PC-9 (cell line): Measurements from ENCODE around the gene MR1. TPM values are rescaled to one million over a fixed set of nuclear protein-coding genes. Genes with fewer than 3 reads are reported as not detected.

Experiments
- BruUV-seq: library from RNA; stranded (reverse); fragments of 400-500 nt; replicated peaks from 2 replicates; lab custom pipeline; 2021; lab: Mats Ljungman, UMichigan
- CTCF ChIA-PET: fragments of 300-600 bp; sonication (Branson Sonifier 250); formaldehyde crosslinking; loops from one replicate; lab custom pipeline; 2022; ENCODE audit warnings: antibody characterized with exemption; lab: Charles Lee
- POLR2A ChIA-PET: fragments of 300-600 bp; sonication (Branson Sonifier 250); formaldehyde crosslinking; loops from one replicate; lab custom pipeline; 2022; ENCODE audit warnings: antibody characterized with exemption; ENCODE audit not compliant: unreplicated experiment; lab: Charles Lee
- DNase-seq, 2 experiments: peaks; one replicate each; pipeline versions ENCODE4 v3.0.0 to v3.0.0-alpha.2; 2015 to 2022; ENCODE audit warnings: mixed read lengths in 1 of 2
- H2AFZ ChIP-seq: fragments of 200-600 bp; sonication (generic); 2 replicates; pipeline ENCODE4 v1.8.1; 2017; ENCODE audit warnings: antibody characterized with exemption
- H3F3A ChIP-seq: fragments of 200-600 bp; sonication (generic); 2 replicates; pipeline ENCODE4 v1.8.1; 2017; ENCODE audit warnings: antibody characterized with exemption, mild to moderate bottlenecking, low read depth; ENCODE audit not compliant: insufficient read depth
- H3K27ac ChIP-seq: fragments of 200-600 bp; sonication (generic); 2 replicates; pipeline ENCODE4 v1.6.1; 2016; ENCODE audit warnings: mixed run types
- H3K27me3 ChIP-seq: fragments of 200-600 bp; sonication (generic); 2 replicates; pipeline ENCODE4 v1.6.1; 2016; ENCODE audit warnings: low read depth, mixed run types; ENCODE audit not compliant: insufficient read depth
- H3K36me3 ChIP-seq: fragments of 200-600 bp; sonication (generic); 2 replicates; pipeline ENCODE4 v1.6.1; 2016; ENCODE audit warnings: low read depth, mixed run types
- H3K4me1 ChIP-seq: fragments of 200-600 bp; sonication (generic); replicated peaks from 2 replicates; pipeline ENCODE4 v1.6.1; 2016; ENCODE audit warnings: mixed run types; ENCODE audit not compliant: insufficient read depth
- H3K4me2 ChIP-seq: fragments of 200-600 bp; sonication (generic); 2 replicates; pipeline ENCODE4 v1.6.1; 2017; ENCODE audit warnings: mixed run types
- H3K4me3 ChIP-seq: fragments of 200-600 bp; sonication (generic); 2 replicates; pipeline ENCODE4 v1.6.1; 2016; ENCODE audit warnings: mixed run types
- H3K79me2 ChIP-seq: fragments of 200-600 bp; sonication (generic); 2 replicates; pipeline ENCODE4 v1.6.1; 2017; ENCODE audit warnings: low read depth, mixed run types
- H3K9me2 ChIP-seq: fragments of 200-600 bp; sonication (generic); 2 replicates; pipeline ENCODE4 v1.8.1; 2017; ENCODE audit warnings: mild to moderate bottlenecking; ENCODE audit not compliant: insufficient read depth
- H3K9me3 ChIP-seq: fragments of 200-600 bp; sonication (generic); 2 replicates; pipeline ENCODE4 v1.8.1; 2016; ENCODE audit warnings: low read depth; ENCODE audit not compliant: insufficient read depth
- H4K20me1 ChIP-seq: fragments of 200-600 bp; sonication (generic); 2 replicates; pipeline ENCODE4 v1.8.1; 2017; ENCODE audit not compliant: insufficient read depth
- CTCF ChIP-seq: fragments of 200-600 bp; sonication (generic); conservative IDR thresholded peaks from 2 replicates; pipeline ENCODE4 v1.6.1; 2017; ENCODE audit warnings: mixed run types, antibody characterized with exemption, mild to moderate bottlenecking, moderate library complexity
- EZH2 ChIP-seq: fragments of 200-600 bp; sonication (generic); IDR thresholded peaks from 2 replicates; pipeline ENCODE4 v1.8.0; 2017; ENCODE audit warnings: antibody characterized with exemption, low read depth
- intact Hi-C: fragments of 100-400 bp; cut with micrococcal nuclease; formaldehyde crosslinking; loops from one replicate; pipeline ENCODE4 v1.10.0; 2022; ENCODE audit not compliant: unreplicated experiment
- total RNA-seq: library from RNA; stranded (reverse); gene quantifications from 2 replicates; pipeline ENCODE4 v1.2.3, GENCODE V29; 2021

MR1 gene
- total RNA-seq, 1 experiment from 2014 or later = 15.5 TPM

DNA sequence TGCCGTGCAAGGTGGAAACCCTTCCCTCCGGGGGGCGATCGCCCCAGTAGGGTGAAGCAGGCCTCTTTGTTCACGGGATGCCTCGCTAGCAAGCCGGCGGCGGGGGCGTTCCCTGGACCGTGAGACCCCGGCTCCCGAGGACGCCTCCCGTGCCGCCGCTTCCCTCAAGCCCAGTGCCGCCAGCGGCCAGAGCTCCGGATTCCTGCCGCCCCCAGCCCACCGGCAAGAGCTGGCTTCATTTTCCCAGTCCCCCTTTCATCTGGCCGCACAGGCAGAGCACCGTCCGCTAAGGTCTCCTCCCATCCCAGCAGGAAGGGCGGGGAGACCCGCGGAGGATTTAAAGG is 71.0 kb downstream of the MR1 start:
- ChIA-PET POLR2A (interaction anchor here (0.6 to 1.4 kb wide), 7 partner anchors 10 to 72 kb away, joined by 3 to 52 read pairs (median 10); no protein-coding TSS in a partner anchor), CTCF (interaction anchor here (0.6 to 1.0 kb wide), 7 partner anchors 13 to 223 kb away, joined by 3 to 9 read pairs (median 4); no protein-coding TSS in a partner anchor)
- no peak for DNase-seq
- Histone ChIP-seq H3K9me3 (no peaks in the 10 kb centered on the region), H2AFZ (no peak overlapping the region), H4K20me1 (no peaks in the 10 kb centered on the region), H3F3A (peaks cover 31% of the 10 kb centered on the region), H3K9me2 (no peaks in the 10 kb centered on the region), H3K27ac (peak overlapping the region; percentile 96), H3K36me3 (no peaks in the 10 kb centered on the region), H3K4me3 (peak overlapping the region; percentile 64), H3K4me1 (peaks cover 70% of the 10 kb centered on the region), H3K79me2 (peaks cover 28% of the 10 kb centered on the region), H3K4me2 (peak overlapping the region; percentile 99), H3K27me3 (no peaks in the 10 kb centered on the region)
- BruUV-seq = TSS peak; percentile 55
- TF ChIP-seq CTCF (peak; percentile 35; the same call in 1 of the 2 replicates), EZH2 (no peak)
- intact Hi-C loops = no loop called here

GRCh38 chr1:181105134-181106021 is 71.6 kb downstream of the MR1 start:
- no peaks in the 10 kb centered on the region for H3K9me2 ChIP-seq
- peak overlapping the region; percentile 96 for H3K27ac ChIP-seq
- CTCF ChIA-PET = interaction anchor here (0.6 to 1.0 kb wide), 7 partner anchors 12 to 224 kb away, joined by 3 to 9 read pairs (median 4); no protein-coding TSS in a partner anchor
- peak; percentile 69 to 94 for DNase-seq
- POLR2A ChIA-PET = interaction anchor here (0.6 to 1.4 kb wide), 8 partner anchors 9 to 555 kb away, joined by 3 to 52 read pairs (median 9); no protein-coding TSS in a partner anchor
- peaks cover 29% of the 10 kb centered on the region for H3K79me2 ChIP-seq
- H3K4me1 ChIP-seq = peaks cover 70% of the 10 kb centered on the region
- H3K4me2 ChIP-seq = peak overlapping the region; percentile 99
- no peak for TF ChIP-seq CTCF
- no TSS peak for BruUV-seq
- no peaks in the 10 kb centered on the region for H3K9me3 ChIP-seq
- peak overlapping the region; percentile 64 for H3K4me3 ChIP-seq
- H3K36me3 ChIP-seq = no peaks in the 10 kb centered on the region
- H4K20me1 ChIP-seq = no peaks in the 10 kb centered on the region
- H2AFZ ChIP-seq = no peak overlapping the region
- H3K27me3 ChIP-seq = no peaks in the 10 kb centered on the region
- intact Hi-C loops = no loop called here
- H3F3A ChIP-seq = peaks cover 26% of the 10 kb centered on the region

DNA sequence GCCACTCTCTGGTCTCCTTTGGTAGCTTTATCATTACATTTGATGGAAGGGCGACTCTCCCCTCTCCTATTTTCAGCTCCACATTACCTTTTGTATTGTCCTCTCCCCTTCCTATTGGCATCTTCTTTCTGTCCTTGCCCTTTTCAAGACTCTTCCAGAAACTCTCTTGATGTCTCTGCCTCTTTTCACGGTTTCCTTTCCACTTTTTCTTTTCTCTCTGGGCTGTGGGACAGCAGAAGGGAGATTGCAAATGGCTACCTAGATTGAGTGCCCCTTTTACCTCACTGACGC is 72.2 kb downstream of the MR1 start:
- DNase-seq = no peak
- ChIA-PET POLR2A (no interaction called here), CTCF (no interaction called here)
- H3K79me2 ChIP-seq = peaks cover 34% of the 10 kb centered on the region
- no TSS peak for BruUV-seq
- peak overlapping the region; percentile 78 for H3K4me2 ChIP-seq
- H3K4me3 ChIP-seq = peak overlapping the region; percentile 37; the same call in 1 of the 2 replicates
- no peak overlapping the region for H3K27ac ChIP-seq
- H2AFZ ChIP-seq = no peak overlapping the region
- no peak for TF ChIP-seq CTCF
- no peak for TF ChIP-seq EZH2
- peaks cover 24% of the 10 kb centered on the region for H3F3A ChIP-seq
- no peaks in the 10 kb centered on the region for H3K9me2 ChIP-seq
- H3K36me3 ChIP-seq = no peaks in the 10 kb centered on the region
- H4K20me1 ChIP-seq = no peaks in the 10 kb centered on the region
- peaks cover 70% of the 10 kb centered on the region for H3K4me1 ChIP-seq
- H3K9me3 ChIP-seq = no peaks in the 10 kb centered on the region
- intact Hi-C loops = no loop called here
- H3K27me3 ChIP-seq = no peaks in the 10 kb centered on the region
